ENCODE results near the gene NUDT4. TPM values are rescaled to one million over a fixed set of nuclear protein-coding genes. Genes with fewer than 3 reads are reported as not detected.
"Not testable (repeated sequence)": the region's sequence is repeated elsewhere in the genome, so short reads cannot be mapped to it uniquely, and the experiment has no call there.

Gene NUDT4
- total RNA-seq, 2 experiments from 2014 or later = 37.8 to 41.0 TPM

DNA sequence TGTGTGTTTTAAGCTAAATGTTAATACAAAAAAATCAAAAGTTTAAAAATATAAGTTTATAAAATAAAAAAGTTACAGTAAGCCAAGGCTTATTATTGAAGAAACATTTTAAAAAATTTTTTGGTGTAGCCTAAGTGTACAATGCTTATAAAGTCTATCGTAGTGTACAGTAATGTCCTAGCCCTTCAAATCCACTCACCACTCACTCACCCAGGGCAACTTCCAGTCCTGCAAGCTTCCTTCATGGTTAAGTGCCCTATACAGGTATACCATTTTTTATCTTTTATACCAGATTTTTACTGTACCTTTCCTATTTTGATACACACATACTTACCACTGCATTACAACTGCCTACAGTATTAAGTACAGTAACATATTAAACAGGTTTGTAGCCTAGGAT, 52.1 kb downstream of the NUDT4 start:
- Mint-ChIP-seq H3K9me3 (no peaks in the 10 kb centered on the region), H3K36me3 (ENCODE audit: low read depth) (peaks cover 10% of the 10 kb centered on the region), H3K4me3 (no peak overlapping the region), H3K27me3 (no peaks in the 10 kb centered on the region), H3K27ac (no peak overlapping the region), H3K4me1 (peaks cover 64% of the 10 kb centered on the region)
- DNase-seq = no peak
- ChIA-PET CTCF (interaction anchor here (0.8 to 0.9 kb wide), 3 partner anchors 10 to 673 kb away, joined by 4 read pairs; no protein-coding TSS in a partner anchor), POLR2A (no interaction called here)

DNA sequence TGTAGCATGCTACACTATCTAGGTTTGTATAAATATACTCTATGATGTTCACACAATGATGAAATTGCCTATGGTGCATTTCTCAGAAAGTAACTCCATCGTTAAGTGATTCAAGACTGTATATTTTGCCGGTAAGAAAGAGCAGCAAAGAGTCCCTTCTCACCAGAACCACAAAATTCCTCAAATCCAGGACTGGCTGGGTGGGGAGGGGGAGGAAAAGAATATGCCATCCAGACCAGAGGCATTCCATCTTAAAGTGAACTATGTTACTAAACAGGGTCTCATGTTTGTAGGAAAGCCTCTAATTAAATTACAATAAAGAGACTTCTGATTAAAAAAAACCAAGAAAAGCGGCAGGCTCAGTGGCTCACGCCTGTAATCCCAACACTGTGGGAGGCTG, 52.6 kb downstream of the NUDT4 start:
- peaks cover 63% of the 10 kb centered on the region for H3K4me1 Mint-ChIP-seq
- H3K27me3 Mint-ChIP-seq = no peaks in the 10 kb centered on the region
- no peak overlapping the region for H3K27ac Mint-ChIP-seq
- ChIA-PET POLR2A (no interaction called here), CTCF (interaction anchor here (0.8 to 1.3 kb wide), 4 partner anchors 11 to 672 kb away, joined by 3 to 4 read pairs (median 4); no protein-coding TSS in a partner anchor)
- no peaks in the 10 kb centered on the region for H3K9me3 Mint-ChIP-seq
- peaks cover 10% of the 10 kb centered on the region for H3K36me3 Mint-ChIP-seq (ENCODE audit: low read depth)
- no peak overlapping the region for H3K4me3 Mint-ChIP-seq
- no peak for DNase-seq

- DNase-seq, H3K4me3 Mint-ChIP-seq, POLR2A ChIA-PET, H3K27me3 Mint-ChIP-seq, H3K9me3 Mint-ChIP-seq, H3K27ac Mint-ChIP-seq: not testable (repeated sequence)
- CTCF ChIA-PET = interaction anchor here (1.3 kb wide), 1 partner anchor 36 kb away, joined by 4 read pairs; no protein-coding TSS in a partner anchor
- Mint-ChIP-seq H3K4me1 (peaks cover 60% of the 10 kb centered on the region), H3K36me3 (ENCODE audit: low read depth) (peaks cover 14% of the 10 kb centered on the region)
Measured at GRCh38 chr12:93432031-93432430, 54.3 kb downstream of the NUDT4 start.

DNA sequence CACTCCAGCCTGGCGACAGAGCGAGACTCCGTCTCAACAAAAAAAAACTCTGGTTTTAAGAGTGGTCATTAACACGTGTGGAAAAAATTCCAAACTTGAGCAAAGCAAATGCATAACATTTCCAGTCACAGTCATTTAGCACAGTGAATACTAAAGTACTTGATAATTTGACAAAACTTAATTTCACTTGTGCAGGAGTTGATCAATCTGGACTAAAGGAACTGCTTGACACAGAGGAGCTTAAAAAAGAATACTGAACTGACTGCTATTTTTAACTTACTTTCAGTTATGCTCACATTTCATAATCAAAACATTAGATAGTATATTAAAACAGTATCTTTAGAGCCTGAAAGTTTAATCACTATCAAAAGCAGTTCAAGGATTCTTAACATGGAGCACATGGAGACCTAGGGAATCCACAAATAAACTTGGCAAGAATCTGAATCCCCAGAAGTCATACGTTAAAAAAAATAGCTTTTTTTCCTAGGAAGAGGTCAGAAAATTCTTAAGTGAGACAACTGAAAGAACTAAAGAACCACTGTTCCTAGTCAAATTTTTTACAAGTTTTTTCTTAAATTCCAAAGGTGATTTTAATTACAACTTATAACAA, 56.6 kb downstream of the NUDT4 start:
- Mint-ChIP-seq H3K27ac (no peak overlapping the region), H3K36me3 (ENCODE audit: low read depth) (peaks cover 9% of the 10 kb centered on the region), H3K9me3 (no peaks in the 10 kb centered on the region), H3K4me1 (peaks cover 72% of the 10 kb centered on the region), H3K4me3 (no peak overlapping the region), H3K27me3 (no peaks in the 10 kb centered on the region)
- POLR2A ChIA-PET = no interaction called here
- no peak for DNase-seq
- CTCF ChIA-PET = interaction anchor here (0.6 to 1.3 kb wide), 3 partner anchors 156 to 1189 kb away, joined by 3 to 4 read pairs (median 3); no protein-coding TSS in a partner anchor

DNA sequence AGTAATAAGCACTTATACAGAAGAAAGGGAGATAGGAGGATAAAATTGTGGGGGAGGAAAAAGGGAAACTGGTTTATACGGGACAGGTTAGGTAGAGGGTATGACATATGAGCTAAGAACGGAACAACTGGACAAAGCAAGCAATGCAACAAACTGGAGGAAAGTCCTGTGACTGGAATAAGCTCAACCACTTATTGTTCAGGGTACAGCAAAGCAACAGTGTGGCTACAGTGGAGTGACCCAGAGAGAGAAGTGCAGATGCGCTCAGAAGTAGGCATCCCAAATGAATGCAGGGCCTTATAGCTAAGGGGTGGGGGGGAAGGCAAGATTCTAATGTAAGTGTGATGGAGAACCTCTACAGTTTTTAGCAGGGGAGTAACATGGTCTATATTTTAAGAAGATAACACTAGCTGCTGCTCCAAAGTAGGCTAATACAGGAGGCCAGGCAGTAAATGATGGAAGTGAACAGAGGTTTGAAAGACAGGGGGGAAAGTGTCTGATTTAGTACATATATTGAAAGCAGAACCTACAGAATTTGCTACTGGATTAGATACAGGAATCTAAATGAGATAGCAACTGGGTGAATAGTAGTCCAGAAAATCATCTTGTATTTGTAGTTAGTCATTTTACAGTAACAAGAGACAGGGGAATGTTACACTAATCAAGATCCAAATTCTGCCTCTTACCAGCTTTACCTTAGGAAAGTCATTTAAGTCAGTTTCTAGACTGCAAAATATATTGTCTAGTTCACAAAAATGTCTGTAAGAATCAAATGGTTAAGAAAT, 60.7 kb downstream of the NUDT4 start:
- ChIA-PET CTCF (interaction anchor here (0.7 to 1.5 kb wide), 5 partner anchors 8 to 663 kb away, joined by 3 to 4 read pairs (median 4); no protein-coding TSS in a partner anchor), POLR2A (interaction anchor here (0.6 kb wide), 1 partner anchor 129 kb away, joined by 3 read pairs; no protein-coding TSS in a partner anchor)
- Mint-ChIP-seq H3K27ac (no peak overlapping the region), H3K4me1 (peaks cover 76% of the 10 kb centered on the region), H3K4me3 (peak overlapping the region; percentile 58), H3K9me3 (no peaks in the 10 kb centered on the region), H3K27me3 (no peaks in the 10 kb centered on the region), H3K36me3 (ENCODE audit: low read depth) (peaks cover 8% of the 10 kb centered on the region)
- DNase-seq = no peak

GRCh38 chr12:93440043-93440835, 62.5 kb downstream of the NUDT4 start:
- H3K4me3 Mint-ChIP-seq = peak overlapping the region; percentile 86
- POLR2A ChIA-PET = no interaction called here
- peaks cover 65% of the 10 kb centered on the region for H3K4me1 Mint-ChIP-seq
- H3K9me3 Mint-ChIP-seq = no peaks in the 10 kb centered on the region
- CTCF ChIA-PET = no interaction called here
- H3K36me3 Mint-ChIP-seq (ENCODE audit: low read depth) = peaks cover 8% of the 10 kb centered on the region
- DNase-seq = no peak
- no peaks in the 10 kb centered on the region for H3K27me3 Mint-ChIP-seq
- peak overlapping the region; percentile 93 for H3K27ac Mint-ChIP-seq

- Mint-ChIP-seq H3K27me3 (no peaks in the 10 kb centered on the region), H3K27ac (peak overlapping the region; percentile 93), H3K9me3 (no peaks in the 10 kb centered on the region), H3K36me3 (ENCODE audit: low read depth) (peaks cover 7% of the 10 kb centered on the region), H3K4me1 (peaks cover 57% of the 10 kb centered on the region), H3K4me3 (peak overlapping the region; percentile 86)
- CTCF ChIA-PET = no interaction called here
- DNase-seq = peak; percentile 51
- POLR2A ChIA-PET = no interaction called here
Measured at GRCh38 chr12:93441081-93441616, 63.4 kb downstream of the NUDT4 start.

- Mint-ChIP-seq H3K9me3 (no peaks in the 10 kb centered on the region), H3K27ac (peak within 1 kb of the TSS; percentile 98), H3K27me3 (no peaks in the 10 kb centered on the region), H3K36me3 (ENCODE audit: low read depth) (peaks cover 2% of the 10 kb centered on the region), H3K4me3 (peak within 1 kb of the TSS; percentile 89), H3K4me1 (peaks cover 50% of the 10 kb centered on the region)
- peak; percentile 96 for DNase-seq
- ChIA-PET POLR2A (no interaction called here), CTCF (no interaction called here)
Measured at GRCh38 chr12:93441617-93442410, 64.1 kb downstream of the NUDT4 start, which contains the start of gene UBE2N. Gene UBE2N (minus strand): TSS chr12:93441947. CDS start chr12:93441884, 63 bp downstream.

- no peak for DNase-seq
- Mint-ChIP-seq H3K9me3 (no peaks in the 10 kb centered on the region), H3K27me3 (no peaks in the 10 kb centered on the region), H3K4me1 (peaks cover 50% of the 10 kb centered on the region), H3K4me3 (peak overlapping the region; percentile 89), H3K27ac (peak overlapping the region; percentile 98), H3K36me3 (ENCODE audit: low read depth) (peaks cover 2% of the 10 kb centered on the region)
- CTCF ChIA-PET = interaction anchor here (0.5 to 1.7 kb wide), 2 partner anchors 22 to 110 kb away, joined by 3 read pairs; no protein-coding TSS in a partner anchor
- POLR2A ChIA-PET = no interaction called here
Measured at GRCh38 chr12:93442411-93443340, 65.0 kb downstream of the NUDT4 start.

- no peaks in the 10 kb centered on the region for H3K27me3 Mint-ChIP-seq
- no peak overlapping the region for H3K4me3 Mint-ChIP-seq
- ChIA-PET POLR2A (no interaction called here), CTCF (interaction anchor here (1.7 kb wide), 1 partner anchor 22 kb away, joined by 3 read pairs; no protein-coding TSS in a partner anchor)
- H3K36me3 Mint-ChIP-seq (ENCODE audit: low read depth) = peaks cover 2% of the 10 kb centered on the region
- peaks cover 48% of the 10 kb centered on the region for H3K4me1 Mint-ChIP-seq
- no peak for DNase-seq
- no peak overlapping the region for H3K27ac Mint-ChIP-seq
- H3K9me3 Mint-ChIP-seq = no peaks in the 10 kb centered on the region
Measured at GRCh38 chr12:93443576-93443975, 65.9 kb downstream of the NUDT4 start.

- peaks cover 31% of the 10 kb centered on the region for H3K4me1 Mint-ChIP-seq
- POLR2A ChIA-PET = no interaction called here
- peaks cover 1% of the 10 kb centered on the region for H3K9me3 Mint-ChIP-seq
- no peaks in the 10 kb centered on the region for H3K27me3 Mint-ChIP-seq
- H3K36me3 Mint-ChIP-seq (ENCODE audit: low read depth) = no peaks in the 10 kb centered on the region
- CTCF ChIA-PET = no interaction called here
- peak; percentile 42 for DNase-seq
- H3K27ac Mint-ChIP-seq = peak overlapping the region; percentile 71
- H3K4me3 Mint-ChIP-seq = no peak overlapping the region
Measured at GRCh38 chr12:93447555-93448290, 70.0 kb downstream of the NUDT4 start.
